Measurements from ENCODE around the gene KCTD7. TPM values are rescaled to one million over a fixed set of nuclear protein-coding genes. Genes with fewer than 3 reads are reported as not detected.

The KCTD7 gene
- total RNA-seq, 2 donors from 2014 or later: 5.7 to 16.5 TPM

GRCh38 chr7:66664590-66665293, 36.1 kb downstream of the KCTD7 start:
- no peaks in the 10 kb centered on the region for H3K27me3 ChIP-seq
- no peak overlapping the region for H3K27ac ChIP-seq
- intact Hi-C loops (cut with DNase I): no loop called here
- no peak for DNase-seq
- ATAC-seq: no peak
- no peaks in the 10 kb centered on the region for H3K36me3 ChIP-seq (replicated peaks in 1 of 2; ENCODE audit: insufficient read depth in 1 of 2, low read depth in 2 of 2)
- WGBS, 2 donors: 88 to 94% methylated on average over 18 to 24 of the region's 24 CpGs
- TF ChIP-seq POLR2A (IDR thresholded peaks at IDR 0.05) (no peak), CTCF (IDR thresholded peaks at IDR 0.05) (no peak)
- peaks cover 13% of the 10 kb centered on the region for H3K4me1 ChIP-seq
- no peaks in the 10 kb centered on the region for H3K9me3 ChIP-seq
- H3K4me3 ChIP-seq: no peak overlapping the region

GRCh38 chr7:66666313-66666952, 37.8 kb downstream of the KCTD7 start:
- TF ChIP-seq CTCF (IDR thresholded peaks at IDR 0.05) (no peak), POLR2A (IDR thresholded peaks at IDR 0.05) (no peak)
- Histone ChIP-seq H3K4me3 (no peak overlapping the region), H3K36me3 (replicated peaks in 1 of 2; ENCODE audit: insufficient read depth in 1 of 2, low read depth in 2 of 2) (no peaks in the 10 kb centered on the region), H3K27me3 (no peaks in the 10 kb centered on the region), H3K27ac (no peak overlapping the region), H3K9me3 (no peaks in the 10 kb centered on the region), H3K4me1 (peaks cover 14% of the 10 kb centered on the region)
- 90% methylated on average over 8 of the region's 8 CpGs; no CpG with 5 or more reads in 1 of the 2 donors for WGBS, 2 donors
- DNase-seq (no peak), ATAC-seq (no peak)
- intact Hi-C loops (cut with DNase I): no loop called here

- Histone ChIP-seq H3K36me3 (replicated peaks in 1 of 2; ENCODE audit: insufficient read depth in 1 of 2, low read depth in 2 of 2) (no peaks in the 10 kb centered on the region), H3K27ac (no peak overlapping the region), H3K27me3 (no peaks in the 10 kb centered on the region), H3K4me1 (peaks cover 14% of the 10 kb centered on the region), H3K4me3 (no peak overlapping the region), H3K9me3 (no peaks in the 10 kb centered on the region)
- 86 to 98% methylated on average over 5 to 11 of the region's 11 CpGs for WGBS, 2 donors
- intact Hi-C loops (cut with DNase I): no loop called here
- DNase-seq (no peak), ATAC-seq (peak; percentile 15)
- TF ChIP-seq CTCF (IDR thresholded peaks at IDR 0.05) (no peak), POLR2A (IDR thresholded peaks at IDR 0.05) (no peak)
These were observed 38.5 kb downstream of the KCTD7 start for GRCh38 chr7:66667023-66667728.

- intact Hi-C loops (cut with DNase I): no loop called here
- no peak for TF ChIP-seq POLR2A (IDR thresholded peaks at IDR 0.05)
- no peak for TF ChIP-seq CTCF (IDR thresholded peaks at IDR 0.05)
- no peaks in the 10 kb centered on the region for H3K27me3 ChIP-seq
These were observed 39.4 kb downstream of the KCTD7 start for GRCh38 chr7:66668112-66668511.

More at GRCh38 chr7:66668112-66668511, 39.4 kb downstream of the KCTD7 start:
- Histone ChIP-seq H3K4me3 (no peak overlapping the region), H3K9me3 (no peaks in the 10 kb centered on the region), H3K36me3 (replicated peaks in 1 of 2; ENCODE audit: insufficient read depth in 1 of 2, low read depth in 2 of 2) (no peaks in the 10 kb centered on the region), H3K4me1 (peaks cover 14% of the 10 kb centered on the region), H3K27ac (no peak overlapping the region)
- DNase-seq (no peak), ATAC-seq (no peak)
- 92 to 96% methylated on average over 7 of the region's 7 CpGs for WGBS, 2 donors

Data from body of pancreas (tissue), 4 donors.